H1 (cell line): Measurements from ENCODE around the gene TMEM129. TPM values are rescaled to one million over a fixed set of nuclear protein-coding genes. Genes with fewer than 3 reads are reported as not detected.

Experiments used
- CTCF ChIA-PET: fragments of 300-600 bp; sonication (Branson Sonifier 250); formaldehyde crosslinking; loops from one replicate; lab custom pipeline; 2021; ENCODE audit not compliant: partially characterized antibody; lab: Charles Lee
- POLR2A ChIA-PET: fragments of 300-600 bp; sonication (Branson Sonifier 250); formaldehyde crosslinking; loops from one replicate; lab custom pipeline; 2021; ENCODE audit warnings: inconsistent platforms; ENCODE audit not compliant: partially characterized antibody; lab: Charles Lee
- DNase-seq, 2 experiments: peaks; one replicate each; pipeline versions ENCODE4 v3.0.0 to v3.0.0-alpha.2; 2010 to 2022; ENCODE audit warnings: low spot score in 2 of 2, low read depth in 1 of 2, mixed read lengths in 1 of 2
- FAIRE-seq: peaks from 2 replicates; lab custom pipeline; 2011; peaks lifted over from hg19 to GRCh38; lab: Jason Lieb, UNC
- H2AFZ ChIP-seq: 2 replicates; pipeline ENCODE4 v1.8.1; 2012; ENCODE audit warnings: low read length, inconsistent platforms
- H2AK5ac ChIP-seq: 2 replicates; pipeline ENCODE4 v1.6.1; 2013; ENCODE audit warnings: low read depth, low read length
- H2BK120ac ChIP-seq: replicated peaks from 2 replicates; pipeline ENCODE3; 2013; ENCODE audit warnings: low read depth, low read length, inconsistent platforms
- H2BK12ac ChIP-seq: 2 replicates; pipeline ENCODE4 v1.6.1; 2013; ENCODE audit warnings: low read depth, low read length
- H2BK15ac ChIP-seq: 2 replicates; pipeline ENCODE4 v1.6.1; 2013; ENCODE audit warnings: low read length
- H2BK20ac ChIP-seq: 2 replicates; pipeline ENCODE4 v1.6.1; 2013; ENCODE audit warnings: low read length
- H2BK5ac ChIP-seq: 2 replicates; pipeline ENCODE4 v1.6.1; 2013; ENCODE audit warnings: low read depth, low read length
- H3K14ac ChIP-seq: 2 replicates; pipeline ENCODE4 v1.6.1; 2013; ENCODE audit warnings: inconsistent platforms; ENCODE audit not compliant: insufficient read length
- H3K18ac ChIP-seq: 2 replicates; pipeline ENCODE4 v1.6.1; 2013; ENCODE audit warnings: low read length; ENCODE audit errors: extremely low read depth
- H3K23ac ChIP-seq: 2 replicates; pipeline ENCODE4 v1.6.1; 2013; ENCODE audit warnings: inconsistent platforms; ENCODE audit not compliant: insufficient read length
- H3K23me2 ChIP-seq: 2 replicates; pipeline ENCODE4 v1.6.1; 2013; ENCODE audit warnings: low read depth, low read length
- H3K27ac ChIP-seq: 2 replicates; pipeline ENCODE4 v1.6.1; 2011; ENCODE audit warnings: low read depth, low read length, inconsistent platforms
- H3K27me3 ChIP-seq, 4 experiments: replicated peaks in 1 of 4; 1 replicate in 1 of 4; 2 replicates in 3 of 4; pipeline versions ENCODE4 v1.6.1 to v1.8.1; 2011 to 2013; ENCODE audit warnings: low read length in 3 of 4, mild to moderate bottlenecking in 3 of 4, inconsistent platforms in 2 of 4, mixed read lengths in 2 of 4, moderate library complexity in 1 of 4; ENCODE audit not compliant: control insufficient read depth in 3 of 4, insufficient read depth in 3 of 4; ENCODE audit errors: extremely low read depth in 1 of 4
- H3K36me3 ChIP-seq, 4 experiments: 2 replicates each; pipeline versions ENCODE4 v1.6.1 to v1.8.1; 2011 to 2013; ENCODE audit warnings: mild to moderate bottlenecking in 4 of 4, low read length in 3 of 4, moderate library complexity in 2 of 4, control low read depth in 1 of 4, inconsistent platforms in 1 of 4; ENCODE audit not compliant: insufficient read depth in 4 of 4, control insufficient read depth in 2 of 4
- H3K4ac ChIP-seq: replicated peaks from 2 replicates; pipeline ENCODE3; 2013; ENCODE audit warnings: low read length, low read depth, mixed read lengths, inconsistent platforms; ENCODE audit not compliant: insufficient read length
- H3K4me1 ChIP-seq, 4 experiments: replicated peaks in 1 of 4; 1 replicate in 1 of 4; 2 replicates in 3 of 4; pipeline versions ENCODE4 v1.6.1 to v1.8.1; 2011 to 2013; ENCODE audit warnings: low read length in 3 of 4, inconsistent platforms in 2 of 4, mixed read lengths in 1 of 4; ENCODE audit not compliant: insufficient read depth in 4 of 4, control insufficient read depth in 3 of 4
- H3K4me2 ChIP-seq, 2 experiments: 2 replicates each; pipeline versions ENCODE4 v1.6.1 to v1.8.1; 2011 to 2013; ENCODE audit warnings: low read depth in 2 of 2, low read length in 2 of 2, control low read depth in 1 of 2, inconsistent platforms in 1 of 2, mild to moderate bottlenecking in 1 of 2; ENCODE audit not compliant: insufficient read depth in 1 of 2
- H3K4me3 ChIP-seq, 4 experiments: fragments of 200-600, 300-600 bp in 1 of 4; sonication (generic), shearing (Covaris generic), sonication (Bioruptor Twin) in 1 of 4; 2 replicates each; pipeline versions ENCODE4 v1.5.1 to v1.8.1; 2011 to 2016; ENCODE audit warnings: low read length in 4 of 4, low read depth in 3 of 4, control low read depth in 2 of 4, inconsistent platforms in 2 of 4, mild to moderate bottlenecking in 2 of 4, mixed read lengths in 1 of 4, moderate library complexity in 1 of 4; ENCODE audit not compliant: insufficient read depth in 2 of 4; ENCODE audit errors: extremely low read depth in 1 of 4
- H3K56ac ChIP-seq: replicated peaks from 2 replicates; pipeline ENCODE3; 2013; ENCODE audit warnings: low read depth, mild to moderate bottlenecking, mixed read lengths, low read length, inconsistent platforms; ENCODE audit not compliant: insufficient read length
- H3K79me1 ChIP-seq: 2 replicates; pipeline ENCODE4 v1.6.1; 2013; ENCODE audit warnings: low read depth, low read length, control low read depth
- H3K79me2 ChIP-seq, 2 experiments: 2 replicates each; pipeline versions ENCODE4 v1.6.1 to v1.8.1; 2012 to 2013; ENCODE audit warnings: low read length in 2 of 2, mild to moderate bottlenecking in 2 of 2, inconsistent platforms in 1 of 2; ENCODE audit not compliant: insufficient read depth in 2 of 2, control insufficient read depth in 1 of 2
- H3K9ac ChIP-seq, 4 experiments: replicated peaks in 1 of 4; 1 replicate in 1 of 4; 2 replicates in 3 of 4; pipeline versions ENCODE4 v1.6.1 to v1.8.1; 2011 to 2013; ENCODE audit warnings: low read depth in 3 of 4, low read length in 3 of 4, control low read depth in 2 of 4, mild to moderate bottlenecking in 2 of 4, moderate library complexity in 2 of 4, inconsistent platforms in 1 of 4; ENCODE audit errors: extremely low read depth in 1 of 4
- H3K9me3 ChIP-seq, 2 experiments: 2 replicates each; pipeline versions ENCODE4 v1.6.1 to v1.8.1; 2012 to 2013; ENCODE audit warnings: mild to moderate bottlenecking in 2 of 2, moderate library complexity in 2 of 2, control low read depth in 1 of 2, inconsistent platforms in 1 of 2, low read depth in 1 of 2, low read length in 1 of 2, mixed read lengths in 1 of 2; ENCODE audit not compliant: insufficient read depth in 2 of 2
- H4K20me1 ChIP-seq, 2 experiments: replicated peaks in 1 of 2; 2 replicates each; pipeline versions ENCODE3 to v1.8.1; 2011 to 2013; ENCODE audit warnings: inconsistent platforms in 2 of 2, low read length in 2 of 2, mild to moderate bottlenecking in 1 of 2; ENCODE audit not compliant: insufficient read depth in 2 of 2, control insufficient read depth in 1 of 2
- H4K5ac ChIP-seq: 2 replicates; pipeline ENCODE4 v1.6.1; 2013; ENCODE audit warnings: low read length, low read depth, mixed read lengths, inconsistent platforms; ENCODE audit not compliant: insufficient read length
- H4K8ac ChIP-seq: 2 replicates; pipeline ENCODE4 v1.8.0; 2013; ENCODE audit warnings: mild to moderate bottlenecking, moderate library complexity, low read length, inconsistent platforms; ENCODE audit not compliant: insufficient read depth; ENCODE audit errors: extremely low read depth
- H4K91ac ChIP-seq: replicated peaks from 2 replicates; pipeline ENCODE3; 2013; ENCODE audit warnings: low read length, mixed read lengths, inconsistent platforms; ENCODE audit not compliant: insufficient read length
- CEBPB ChIP-seq: IDR thresholded peaks from 2 replicates; pipeline ENCODE4 v1.6.1; 2012; ENCODE audit warnings: low read depth, low read length
- CHD2 ChIP-seq: IDR thresholded peaks from 2 replicates; pipeline ENCODE4 v1.6.1; 2012; ENCODE audit warnings: low read length, improper control_type of control experiment
- EZH2 ChIP-seq: fragments of 200-600 bp; sonication (generic); IDR thresholded peaks from 2 replicates; pipeline ENCODE4 v1.7.1; 2012; ENCODE audit warnings: low read depth, mild to moderate bottlenecking, moderate library complexity, low read length, inconsistent platforms; ENCODE audit not compliant: severe bottlenecking
- FOSL1 ChIP-seq: IDR thresholded peaks from 2 replicates; pipeline ENCODE4 v1.6.1; 2011; ENCODE audit warnings: mild to moderate bottlenecking, low read depth, low read length, moderate library complexity; ENCODE audit not compliant: insufficient read depth
- GTF2F1 ChIP-seq: IDR thresholded peaks from 2 replicates; pipeline ENCODE4 v1.6.1; 2012; ENCODE audit warnings: low read depth, low read length, improper control_type of control experiment, borderline replicate concordance
- JUND ChIP-seq: IDR thresholded peaks from 2 replicates; pipeline ENCODE4 v1.6.1; 2011; ENCODE audit warnings: mild to moderate bottlenecking, improper control_type of control experiment, low read length
- SIRT6 ChIP-seq: IDR thresholded peaks from one replicate; pipeline ENCODE4 v1.7.1; 2012; ENCODE audit warnings: low read length, inconsistent platforms
- SIX5 ChIP-seq: IDR thresholded peaks from 2 replicates; pipeline ENCODE4 v1.6.1; 2011; ENCODE audit warnings: mild to moderate bottlenecking, low read depth, low read length
- SP1 ChIP-seq: IDR thresholded peaks from 2 replicates; pipeline ENCODE4 v1.6.1; 2011; ENCODE audit warnings: low read depth, low read length
- WGBS, 2 experiments: shearing (Covaris generic) in 1 of 2; methylation state at CpG; one replicate each; pipeline versions ENCODE4 v1.1.6 to v1.1.7; 2013 to 2015; ENCODE audit warnings: low lambda C conversion rate in 2 of 2, mixed read lengths in 2 of 2, inconsistent platforms in 1 of 2, low coverage in 1 of 2, missing lambda C conversion rate in 1 of 2; ENCODE audit not compliant: insufficient replicate concordance in 2 of 2, insufficient coverage in 1 of 2, insufficient read length in 1 of 2; ENCODE audit errors: extremely low coverage in 1 of 2, missing lambda C conversion rate in 1 of 2; 5-methylcytosine and 5-hydroxymethylcytosine counted together
- polyA plus RNA-seq, 7 experiments: library from polyadenylated mRNA; depleted of rRNA in 3 of 7; stranded (reverse) in 5 of 7; unstranded in 2 of 7; fragments of >200 nt in 5 of 7; fragments of 200-250 nt in 2 of 7; gene quantifications; 1 replicate in 5 of 7; 2 replicates in 1 of 7; 4 replicates in 1 of 7; pipeline versions ENCODE4 v1.2.1 to v1.2.3, GENCODE V29; 2011 to 2013; ENCODE audit warnings: missing spikeins in 2 of 7, mixed read lengths in 2 of 7
- total RNA-seq: library from RNA; stranded (reverse); fragmentation: NEBNext Ultra II Directional; extraction: Animal tissue kit (Norgen Biotek cat#: 25700); gene quantifications from 2 replicates; pipeline ENCODE4 v1.2.1, GENCODE V29; 2021

The TMEM129 gene
- total and polyA plus RNA-seq, 2 of the 8 experiments (the other 6 are each of a cell fraction or from before 2014, with no cell fraction given), result 31.5 to 58.7 TPM

DNA sequence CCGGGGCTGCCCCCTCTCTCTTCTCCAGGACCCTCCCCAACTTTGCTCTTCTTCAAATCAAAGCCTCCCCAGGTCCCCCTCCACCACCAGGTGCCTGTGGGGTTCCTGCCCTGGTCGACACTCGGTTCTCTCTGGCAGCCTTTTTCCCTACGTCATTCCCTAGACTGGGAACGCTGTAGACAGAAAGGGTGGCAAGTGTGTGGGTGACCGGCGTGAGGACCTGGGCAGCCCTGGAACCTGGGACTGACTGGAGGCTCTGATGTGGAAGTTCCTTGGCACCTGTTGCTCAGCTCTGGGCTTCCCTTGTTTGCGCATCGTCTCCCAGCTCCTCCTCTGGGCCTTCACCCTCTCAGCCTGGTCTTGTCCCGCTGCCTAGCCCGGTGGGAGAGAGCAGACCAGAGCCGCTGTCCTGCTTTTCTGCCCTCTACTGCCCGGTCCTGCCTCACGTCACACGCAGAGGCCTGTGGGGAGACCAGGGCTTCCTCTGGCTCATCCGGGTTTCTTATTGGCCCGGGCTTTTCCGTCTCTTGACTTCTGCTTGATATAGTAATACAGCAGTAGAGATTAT lies 1.5 kb upstream of the TMEM129 start:
- Histone ChIP-seq H3K79me1 (peaks cover 15% of the 10 kb centered on the region), H2BK15ac (no peak overlapping the region), H2BK20ac (no peak overlapping the region)
- no peak for TF ChIP-seq SIX5
- no peak for TF ChIP-seq CHD2
- no peak for TF ChIP-seq GTF2F1
- TF ChIP-seq SIRT6, result no peak
- TF ChIP-seq JUND, result no peak
- TF ChIP-seq FOSL1, result no peak
- TF ChIP-seq CEBPB, result no peak
- TF ChIP-seq SP1, result no peak
- no peak for TF ChIP-seq EZH2
- TF ChIP-seq, all 59 proteins: peak for 0
- Histone ChIP-seq H2BK120ac (no peak overlapping the region), H3K23ac (no peak overlapping the region), H2AK5ac (no peak overlapping the region), H3K4ac (no peak overlapping the region), H4K20me1 (peaks cover 15 to 24% of the 10 kb centered on the region in 2 experiments), H3K23me2 (peaks cover 12% of the 10 kb centered on the region), H3K9me3 (no peaks in the 10 kb centered on the region), H3K4me3 (peak overlapping the region; percentile 84 to 99 (median 96)), H3K18ac (no peak overlapping the region), H3K14ac (no peak overlapping the region), H4K91ac (no peak overlapping the region), H3K27ac (peak overlapping the region; percentile 12; the same call in 1 of the 2 replicates), H3K9ac (peak overlapping the region in 3 of 4 experiments; percentile 64 to 79 (median 75); a peak in 2 of 7 replicates), H4K5ac (no peak overlapping the region), H3K4me1 (peaks cover 0 to 19% (median 12%) of the 10 kb centered on the region in 4 experiments; a peak in 6 of 7 replicates), H3K36me3 (peaks cover 24 to 35% (median 28%) of the 10 kb centered on the region in 4 experiments), H3K4me2 (peak overlapping the region; percentile 80 to 85), H3K56ac (no peak overlapping the region), H3K79me2 (peaks cover 9 to 42% of the 10 kb centered on the region in 2 experiments; a peak in 3 of 4 replicates), H2BK5ac (no peak overlapping the region), H2AFZ (no peak overlapping the region), H4K8ac (no peak overlapping the region), H3K27me3 (no peaks in the 10 kb centered on the region), H2BK12ac (no peak overlapping the region)
- CTCF ChIA-PET, result interaction anchor here (0.6 to 18.6 kb wide), 11 partner anchors 9 to 176 kb away, joined by 3 to 326 read pairs (median 4); no protein-coding TSS in a partner anchor
- DNase-seq, result no peak
- POLR2A ChIA-PET, result interaction anchor here (0.8 to 8.8 kb wide), 7 partner anchors 8 to 61 kb away, joined by 3 to 100 read pairs (median 7); partner anchors contain the start of gene SLBP
- FAIRE-seq, result no peak
- WGBS, 2 experiments, result 79% methylated on average over 16 of the region's 18 CpGs; no CpG with 5 or more reads in 1 of the 2 experiments
